Chondrocyte (in vitro differentiated cells): ENCODE measurements around the gene PDLIM1. TPM values are rescaled to one million over a fixed set of nuclear protein-coding genes. Genes with fewer than 3 reads are reported as not detected.

Experiments
- DNase-seq: peaks from one replicate; pipeline ENCODE4 v3.0.0; 2021; ENCODE audit warnings: mixed read lengths, low spot score
- H3K27ac Mint-ChIP-seq: one replicate; pipeline ENCODE4 v1.8.0; 2021; ENCODE audit warnings: mild to moderate bottlenecking, moderate library complexity, mixed read lengths; ENCODE audit not compliant: unreplicated experiment
- H3K27me3 Mint-ChIP-seq: 2 replicates; pipeline ENCODE4 v1.8.0; 2021; ENCODE audit warnings: low read depth, mixed read lengths
- H3K36me3 Mint-ChIP-seq: 2 replicates; pipeline ENCODE4 v1.8.0; 2021; ENCODE audit warnings: low read depth, mixed read lengths
- H3K4me1 Mint-ChIP-seq: 2 replicates; pipeline ENCODE4 v1.8.0; 2021; ENCODE audit warnings: low read depth, mild to moderate bottlenecking, mixed read lengths
- H3K4me3 Mint-ChIP-seq: one replicate; pipeline ENCODE4 v1.8.0; 2021; ENCODE audit warnings: mild to moderate bottlenecking, moderate library complexity, mixed read lengths; ENCODE audit not compliant: unreplicated experiment
- H3K9me3 Mint-ChIP-seq: 2 replicates; pipeline ENCODE4 v1.8.0; 2021; ENCODE audit warnings: low read depth, mixed read lengths
- total RNA-seq: library from RNA; stranded (reverse); gene quantifications from 3 replicates; pipeline ENCODE4 v1.2.1, GENCODE V29; 2021
- TF ChIP-seq, protein P1 (sequence below): fragments of 200-600 bp; sonication (generic); IDR thresholded peaks from 2 replicates; pipeline ENCODE4 v1.5.0; 2021; ENCODE audit warnings: antibody characterized with exemption, mild to moderate bottlenecking, moderate library complexity

Gene PDLIM1
- total RNA-seq, 1 donor from 2014 or later: 110 TPM

DNA sequence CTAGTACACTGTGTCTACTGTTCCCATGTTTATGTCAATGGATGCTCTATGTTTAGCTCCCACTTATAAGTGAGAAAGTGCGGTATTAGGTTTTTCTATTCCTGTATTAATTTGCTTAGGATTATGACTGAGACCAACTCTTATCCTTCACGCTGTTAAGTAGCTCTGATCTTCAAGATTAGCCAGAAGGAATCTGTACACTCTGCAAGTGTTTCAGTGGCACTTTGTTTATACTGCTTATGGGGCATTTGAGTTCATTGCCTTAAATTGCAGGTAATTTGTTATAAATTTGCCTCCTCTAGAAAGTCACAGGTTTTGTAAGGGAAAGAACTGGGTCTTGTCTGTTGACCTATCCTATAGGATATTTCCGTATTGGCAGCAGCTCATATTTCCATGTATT is 103.2 kb downstream of the PDLIM1 start:
- no peak overlapping the region for H3K27ac Mint-ChIP-seq
- H3K4me3 Mint-ChIP-seq: no peak overlapping the region
- no peaks in the 10 kb centered on the region for H3K9me3 Mint-ChIP-seq
- no peaks in the 10 kb centered on the region for H3K36me3 Mint-ChIP-seq
- no peak for DNase-seq
- no peaks in the 10 kb centered on the region for H3K27me3 Mint-ChIP-seq
- TF ChIP-seq, protein P1, sequence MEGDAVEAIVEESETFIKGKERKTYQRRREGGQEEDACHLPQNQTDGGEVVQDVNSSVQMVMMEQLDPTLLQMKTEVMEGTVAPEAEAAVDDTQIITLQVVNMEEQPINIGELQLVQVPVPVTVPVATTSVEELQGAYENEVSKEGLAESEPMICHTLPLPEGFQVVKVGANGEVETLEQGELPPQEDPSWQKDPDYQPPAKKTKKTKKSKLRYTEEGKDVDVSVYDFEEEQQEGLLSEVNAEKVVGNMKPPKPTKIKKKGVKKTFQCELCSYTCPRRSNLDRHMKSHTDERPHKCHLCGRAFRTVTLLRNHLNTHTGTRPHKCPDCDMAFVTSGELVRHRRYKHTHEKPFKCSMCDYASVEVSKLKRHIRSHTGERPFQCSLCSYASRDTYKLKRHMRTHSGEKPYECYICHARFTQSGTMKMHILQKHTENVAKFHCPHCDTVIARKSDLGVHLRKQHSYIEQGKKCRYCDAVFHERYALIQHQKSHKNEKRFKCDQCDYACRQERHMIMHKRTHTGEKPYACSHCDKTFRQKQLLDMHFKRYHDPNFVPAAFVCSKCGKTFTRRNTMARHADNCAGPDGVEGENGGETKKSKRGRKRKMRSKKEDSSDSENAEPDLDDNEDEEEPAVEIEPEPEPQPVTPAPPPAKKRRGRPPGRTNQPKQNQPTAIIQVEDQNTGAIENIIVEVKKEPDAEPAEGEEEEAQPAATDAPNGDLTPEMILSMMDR: no peak
- H3K4me1 Mint-ChIP-seq: peaks cover 7% of the 10 kb centered on the region

Other genes with a start within 250 kb of the PDLIM1 start
- not detected in 3 replicates for gene CYP2C8, start 221.5 kb downstream of the PDLIM1 start, total RNA-seq
- not detected in 3 replicates for gene ACSM6, start 96.8 kb downstream of the PDLIM1 start, total RNA-seq